Measurements from ENCODE around the gene GLP2R.

DNA sequence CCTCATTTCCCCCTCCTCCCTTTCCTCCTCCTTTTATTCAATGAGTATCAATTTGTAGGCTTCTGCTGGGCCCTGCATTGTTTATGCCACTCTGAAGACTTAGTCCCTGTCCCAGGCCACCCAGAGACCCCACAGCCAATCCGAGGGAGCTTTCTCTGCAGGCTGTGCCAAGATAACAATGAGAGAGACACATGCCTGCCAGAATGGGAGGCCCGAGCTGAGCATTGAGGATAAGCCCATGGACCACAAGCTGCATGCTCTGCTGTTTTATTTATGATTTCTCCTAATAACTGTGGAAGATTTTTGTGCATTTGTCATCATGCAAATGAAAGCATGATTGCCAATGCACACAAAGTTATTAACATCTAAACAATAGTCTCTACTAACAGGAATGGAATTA, 76.4 kb downstream of the GLP2R start:
- no peak for TF ChIP-seq CTCF (conservative IDR thresholded peaks at IDR 0.05; ENCODE audit: low read depth, low read length)
- no peak for TF ChIP-seq EZH2phosphoT487 (IDR thresholded peaks at IDR 0.05; ENCODE audit: borderline replicate concordance, low read length)
- no peak for TF ChIP-seq EZH2 (IDR thresholded peaks at IDR 0.05; ENCODE audit: low read length, unreplicated experiment)

Data from PC-3 (cell line).